Natural killer cell treated with Interleukin-12 subunit alpha and Interleukin-12 subunit beta and Interleukin-15 and Interleukin-18, amount 100 ng/mL, for 72 hours (primary cell): ENCODE results near the gene HOXB2. TPM values are rescaled to one million over a fixed set of nuclear protein-coding genes. Genes with fewer than 3 reads are reported as not detected.

Experiments used
- ATAC-seq, 2 donors: fragments of 150-1000 bp; cut with Tn5 transposase in 1 of 2; sonication (Bioruptor Pico), chemical (Tn5 transposase) in 1 of 2; 2 replicates each; pipeline ENCODE4 v1.10.0; 2021
- DNase-seq: peaks from one replicate; pipeline ENCODE4 v3.0.0; 2022; ENCODE audit warnings: low spot score
- H3K27ac Mint-ChIP-seq, 2 donors: 1 replicate in 1 of 2; 2 replicates in 1 of 2; pipeline ENCODE4 v1.8.0; 2022; ENCODE audit warnings: mixed read lengths in 2 of 2, mild to moderate bottlenecking in 1 of 2, moderate library complexity in 1 of 2
- H3K27me3 Mint-ChIP-seq, 2 donors: 1 replicate in 1 of 2; 2 replicates in 1 of 2; pipeline ENCODE4 v1.8.0; 2022; ENCODE audit warnings: mixed read lengths in 2 of 2
- H3K36me3 Mint-ChIP-seq: one replicate; pipeline ENCODE4 v1.8.0; 2022; ENCODE audit warnings: mixed read lengths
- H3K4me1 Mint-ChIP-seq, 2 donors: 1 replicate in 1 of 2; 2 replicates in 1 of 2; pipeline ENCODE4 v1.8.0; 2022; ENCODE audit warnings: low read depth in 2 of 2, mixed read lengths in 2 of 2, mild to moderate bottlenecking in 1 of 2
- H3K4me3 Mint-ChIP-seq: one replicate; pipeline ENCODE4 v1.8.0; 2022; ENCODE audit warnings: mixed read lengths
- H3K9me3 Mint-ChIP-seq: 2 replicates; pipeline ENCODE4 v1.8.0; 2022; ENCODE audit warnings: mixed read lengths
- total RNA-seq, 2 donors: library from RNA; stranded (reverse); gene quantifications; one replicate each; pipeline ENCODE4 v1.2.3, GENCODE V29; 2022

Gene HOXB2
- total RNA-seq, 2 donors from 2014 or later: 20.8 to 30.0 TPM

DNA sequence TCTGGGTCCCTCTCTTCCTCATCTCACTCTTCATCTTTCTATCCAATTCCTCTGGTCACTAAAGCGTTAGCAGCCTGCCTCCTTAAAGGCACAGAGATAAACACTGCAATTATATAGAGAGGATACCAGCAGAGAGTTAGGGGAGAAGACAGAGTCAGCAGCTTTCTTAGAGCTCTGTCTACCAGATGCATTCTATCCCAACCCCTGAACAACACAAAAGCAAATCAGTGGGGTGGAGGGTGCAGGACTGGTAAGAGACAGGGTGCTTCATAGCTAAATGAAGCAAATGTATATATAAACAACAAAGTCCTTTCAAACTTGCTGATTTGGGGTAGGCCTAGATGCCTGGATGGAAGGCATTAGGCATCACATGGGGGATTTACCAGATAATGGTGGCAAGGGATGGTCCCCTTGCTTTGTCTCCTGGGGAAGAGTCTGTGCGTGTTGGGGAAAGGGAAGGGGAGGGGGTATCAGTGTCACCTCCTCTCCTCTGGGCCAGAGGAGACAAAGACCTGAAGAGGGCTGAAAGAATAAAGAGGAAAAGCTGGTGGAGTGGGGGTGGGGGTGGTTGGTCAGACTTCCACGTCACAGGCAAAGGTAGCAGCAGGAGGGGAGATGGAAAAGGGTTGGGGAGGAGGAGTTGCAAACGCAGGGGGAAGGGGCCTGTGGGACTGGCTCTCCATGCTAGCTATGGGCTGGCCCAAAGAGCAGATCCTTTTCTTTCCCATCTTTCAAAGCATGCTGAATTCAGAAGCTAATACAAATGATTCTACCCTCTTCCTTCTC lies 21.2 kb upstream of the HOXB2 start:
- peaks cover 9 to 30% of the 10 kb centered on the region in 2 donors for H3K4me1 Mint-ChIP-seq
- no peaks in the 10 kb centered on the region for H3K36me3 Mint-ChIP-seq

DNA sequence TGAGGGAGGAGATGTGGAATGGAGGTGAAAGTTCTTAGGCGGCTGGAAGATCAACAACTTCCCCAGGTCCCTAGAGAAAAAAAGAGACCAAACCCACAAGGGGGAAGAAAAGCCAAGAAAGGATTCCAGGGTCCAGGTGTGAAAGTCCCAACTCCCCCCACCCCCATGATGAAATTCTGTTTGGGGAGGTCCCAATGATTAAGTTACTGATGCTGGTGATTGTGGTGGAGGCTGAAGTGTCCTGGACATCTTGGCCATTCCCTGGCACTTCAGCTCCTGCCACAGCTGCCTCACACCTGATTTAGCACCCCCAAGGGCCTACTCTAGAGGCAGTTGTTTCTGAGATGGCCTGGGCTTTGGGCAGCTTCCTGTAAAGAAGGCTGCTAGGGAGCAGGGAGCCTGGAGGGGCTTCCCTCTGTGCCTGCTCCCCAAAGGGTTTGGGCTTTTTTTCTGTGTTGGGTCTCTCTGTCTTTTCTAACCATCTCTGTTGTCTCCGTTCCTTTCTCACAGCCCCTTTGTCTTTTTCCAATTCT lies 20.2 kb upstream of the HOXB2 start:
- ATAC-seq (no peak), DNase-seq (no peak)
- no peaks in the 10 kb centered on the region for H3K36me3 Mint-ChIP-seq
- H3K4me3 Mint-ChIP-seq: no peak overlapping the region
- peaks cover 0 to 2% of the 10 kb centered on the region in 2 donors for H3K27me3 Mint-ChIP-seq
- H3K27ac Mint-ChIP-seq: no peak overlapping the region
- no peaks in the 10 kb centered on the region for H3K9me3 Mint-ChIP-seq
- H3K4me1 Mint-ChIP-seq: peaks cover 11 to 35% of the 10 kb centered on the region in 2 donors

More for the DNA sequence above, 21.2 kb upstream of the HOXB2 start:
- Mint-ChIP-seq H3K27me3 (peaks cover 0 to 2% of the 10 kb centered on the region in 2 donors), H3K27ac (no peak overlapping the region), H3K9me3 (no peaks in the 10 kb centered on the region), H3K4me3 (no peak overlapping the region)
- DNase-seq (no peak), ATAC-seq (no peak)

DNA sequence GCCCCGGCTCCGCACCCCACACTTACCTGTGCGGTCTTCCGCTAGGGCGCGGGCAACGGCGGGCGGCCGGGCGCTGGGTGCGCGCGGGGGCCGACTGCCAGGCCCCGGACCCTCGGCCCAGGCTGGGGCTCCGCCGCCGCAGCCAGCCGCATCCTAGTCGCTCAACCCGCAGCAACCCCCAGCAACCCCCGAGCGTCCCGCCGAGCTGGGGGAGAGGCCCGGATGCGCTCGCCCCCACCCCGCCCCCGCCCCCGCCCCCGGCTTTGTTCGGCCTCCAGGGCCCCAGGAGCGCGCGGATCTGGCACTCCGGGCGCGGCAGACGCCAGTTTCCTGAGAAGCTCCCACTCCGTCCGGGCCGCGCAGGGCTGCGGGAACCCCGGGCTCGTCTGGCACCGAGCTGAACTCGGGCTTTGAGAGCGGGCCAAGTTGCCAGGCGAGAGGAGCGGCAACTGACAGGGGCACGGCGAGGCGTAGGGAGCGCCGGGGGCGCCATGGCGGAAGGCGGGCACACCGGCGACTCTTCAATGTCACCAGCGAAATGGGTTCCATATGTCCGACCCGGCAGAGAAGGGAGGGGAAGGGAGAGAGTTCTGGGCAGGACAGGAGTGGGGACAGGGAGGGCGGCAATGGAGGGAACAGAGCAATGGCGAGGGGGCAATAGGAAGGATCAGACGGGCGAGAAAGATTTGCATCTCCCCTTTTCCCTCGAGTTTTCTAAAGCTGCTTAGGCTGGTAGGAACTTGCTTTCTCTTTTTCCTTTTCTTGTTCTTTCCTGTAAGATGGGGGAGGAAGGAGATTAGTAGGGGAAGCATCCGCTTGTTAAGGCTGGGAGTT lies 19.5 kb upstream of the HOXB2 start:
- Mint-ChIP-seq H3K9me3 (no peaks in the 10 kb centered on the region), H3K27ac (no peak overlapping the region), H3K36me3 (no peaks in the 10 kb centered on the region), H3K4me1 (peaks cover 11 to 35% of the 10 kb centered on the region in 2 donors), H3K4me3 (no peak overlapping the region), H3K27me3 (peaks cover 0 to 2% of the 10 kb centered on the region in 2 donors)
- ATAC-seq: peak; percentile 36 to 55
- no peak for DNase-seq

DNA sequence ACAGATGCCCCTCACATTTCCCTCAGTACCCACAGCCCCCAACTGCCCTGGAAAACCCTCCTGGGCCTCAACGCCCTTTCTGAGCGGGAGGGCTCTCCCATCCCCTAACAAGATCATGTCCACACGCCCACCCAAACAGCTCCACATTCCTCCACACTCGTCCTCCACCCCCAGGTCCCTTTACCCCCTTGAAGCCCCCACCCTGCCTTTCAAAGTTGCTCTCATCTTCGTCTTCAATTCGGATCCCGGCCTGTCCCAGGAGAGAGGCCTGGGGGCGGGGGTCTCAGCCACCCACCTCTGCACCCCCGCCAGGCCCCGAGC lies 18.9 kb upstream of the HOXB2 start:
- Mint-ChIP-seq H3K36me3 (no peaks in the 10 kb centered on the region), H3K9me3 (no peaks in the 10 kb centered on the region), H3K4me3 (no peak overlapping the region), H3K27me3 (peaks cover 0 to 2% of the 10 kb centered on the region in 2 donors), H3K4me1 (peaks cover 11 to 35% of the 10 kb centered on the region in 2 donors), H3K27ac (no peak overlapping the region)
- DNase-seq (no peak), ATAC-seq (no peak)

DNA sequence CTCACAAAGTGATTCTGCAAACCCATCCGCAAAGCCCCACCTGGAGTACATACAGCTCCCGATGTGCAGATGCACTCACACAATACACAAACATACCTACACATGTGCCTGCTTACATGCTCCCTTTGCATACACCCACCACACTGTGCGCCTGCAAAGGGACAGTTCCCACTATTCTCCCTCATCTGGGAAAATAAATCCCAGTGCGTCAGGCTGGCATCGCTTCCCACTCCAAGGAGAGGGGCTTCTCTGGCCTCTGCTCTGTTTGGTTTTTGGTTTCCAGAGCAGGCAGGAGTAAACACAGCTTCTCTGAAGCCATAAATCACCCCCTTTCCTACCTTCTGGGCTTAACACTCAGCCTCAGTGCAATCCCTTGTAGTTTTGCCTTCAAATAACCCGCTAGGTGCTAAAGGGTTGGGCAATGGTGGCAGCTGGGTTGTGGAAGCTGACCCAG lies 18.5 kb upstream of the HOXB2 start:
- Mint-ChIP-seq H3K36me3 (no peaks in the 10 kb centered on the region), H3K27ac (no peak overlapping the region), H3K9me3 (no peaks in the 10 kb centered on the region), H3K27me3 (peaks cover 0 to 2% of the 10 kb centered on the region in 2 donors), H3K4me3 (no peak overlapping the region), H3K4me1 (peaks cover 11 to 33% of the 10 kb centered on the region in 2 donors)
- no peak for DNase-seq
- no peak for ATAC-seq

DNA sequence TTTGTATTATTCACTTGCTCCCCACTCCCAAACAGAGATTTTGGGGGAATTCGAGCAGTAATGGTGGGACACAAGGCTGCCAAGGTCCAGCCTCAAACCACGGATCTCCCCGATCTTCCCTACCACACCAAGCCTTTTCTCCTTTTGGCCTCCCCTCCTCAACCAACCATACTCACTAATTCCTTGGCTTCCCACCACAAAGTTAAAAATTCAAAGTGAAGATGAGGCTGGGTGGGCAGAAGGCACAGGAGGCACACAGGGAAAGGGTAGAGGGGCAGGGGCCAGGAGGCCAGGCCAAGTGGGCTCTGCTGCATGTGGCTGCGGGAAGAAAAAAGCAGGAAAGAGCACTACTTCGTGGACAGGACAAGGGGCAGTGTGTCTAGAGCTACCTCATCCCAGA lies 18.0 kb upstream of the HOXB2 start:
- no peaks in the 10 kb centered on the region for H3K36me3 Mint-ChIP-seq
- DNase-seq (no peak), ATAC-seq (no peak)
- H3K27me3 Mint-ChIP-seq: peaks cover 0 to 2% of the 10 kb centered on the region in 2 donors
- no peak overlapping the region for H3K27ac Mint-ChIP-seq
- H3K9me3 Mint-ChIP-seq: no peaks in the 10 kb centered on the region
- H3K4me3 Mint-ChIP-seq: no peak overlapping the region
- H3K4me1 Mint-ChIP-seq: peaks cover 11 to 31% of the 10 kb centered on the region in 2 donors

DNA sequence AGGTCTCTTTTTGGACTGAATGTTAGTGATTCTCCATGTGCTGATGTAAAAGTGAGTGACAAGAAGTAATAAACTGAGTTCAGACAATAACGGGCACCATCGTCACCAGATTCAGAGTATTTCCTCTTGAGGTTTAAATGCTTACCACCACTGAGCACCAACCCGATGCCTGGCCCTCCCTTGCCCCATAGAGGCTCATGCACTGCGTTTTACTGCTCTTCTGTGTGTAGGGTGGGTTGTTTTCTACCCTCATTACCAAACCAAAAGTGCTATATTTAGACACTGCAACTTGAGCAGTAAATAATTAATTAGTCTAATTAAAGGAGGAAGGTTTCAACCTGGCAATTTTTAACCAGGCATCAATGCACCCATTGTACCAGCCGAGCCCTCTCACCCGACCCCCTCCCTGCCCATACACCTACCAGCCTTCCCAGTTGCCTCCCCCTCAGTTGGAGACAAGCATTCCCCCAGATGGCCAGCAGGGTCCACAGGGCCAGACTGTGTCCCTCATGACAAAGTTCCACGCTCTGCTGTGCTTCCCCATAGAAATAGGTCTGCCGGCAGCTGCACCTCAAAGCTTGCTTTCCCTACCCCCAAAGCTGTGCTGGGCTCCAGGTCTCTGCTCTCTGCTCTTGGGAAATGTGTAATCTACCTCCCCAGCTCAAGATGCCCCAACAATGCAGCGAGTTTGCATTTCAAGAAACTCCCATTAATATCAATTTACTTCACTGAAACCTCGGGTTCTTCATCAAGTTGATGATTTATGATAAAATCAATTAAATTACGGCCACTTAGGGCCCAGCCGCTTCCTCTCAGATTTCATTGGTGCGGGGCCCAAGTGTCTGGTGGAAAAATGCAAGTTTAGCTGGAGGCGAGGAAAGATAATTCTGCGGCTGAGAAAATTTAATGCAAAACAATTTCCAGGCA lies 17.2 kb upstream of the HOXB2 start:
- DNase-seq: no peak
- Mint-ChIP-seq H3K36me3 (no peaks in the 10 kb centered on the region), H3K9me3 (no peaks in the 10 kb centered on the region), H3K27ac (peak overlapping the region in 1 of 2 donors; percentile 12), H3K4me1 (peaks cover 11 to 31% of the 10 kb centered on the region in 2 donors), H3K27me3 (peaks cover 0 to 2% of the 10 kb centered on the region in 2 donors), H3K4me3 (no peak overlapping the region)
- ATAC-seq: no peak

DNA sequence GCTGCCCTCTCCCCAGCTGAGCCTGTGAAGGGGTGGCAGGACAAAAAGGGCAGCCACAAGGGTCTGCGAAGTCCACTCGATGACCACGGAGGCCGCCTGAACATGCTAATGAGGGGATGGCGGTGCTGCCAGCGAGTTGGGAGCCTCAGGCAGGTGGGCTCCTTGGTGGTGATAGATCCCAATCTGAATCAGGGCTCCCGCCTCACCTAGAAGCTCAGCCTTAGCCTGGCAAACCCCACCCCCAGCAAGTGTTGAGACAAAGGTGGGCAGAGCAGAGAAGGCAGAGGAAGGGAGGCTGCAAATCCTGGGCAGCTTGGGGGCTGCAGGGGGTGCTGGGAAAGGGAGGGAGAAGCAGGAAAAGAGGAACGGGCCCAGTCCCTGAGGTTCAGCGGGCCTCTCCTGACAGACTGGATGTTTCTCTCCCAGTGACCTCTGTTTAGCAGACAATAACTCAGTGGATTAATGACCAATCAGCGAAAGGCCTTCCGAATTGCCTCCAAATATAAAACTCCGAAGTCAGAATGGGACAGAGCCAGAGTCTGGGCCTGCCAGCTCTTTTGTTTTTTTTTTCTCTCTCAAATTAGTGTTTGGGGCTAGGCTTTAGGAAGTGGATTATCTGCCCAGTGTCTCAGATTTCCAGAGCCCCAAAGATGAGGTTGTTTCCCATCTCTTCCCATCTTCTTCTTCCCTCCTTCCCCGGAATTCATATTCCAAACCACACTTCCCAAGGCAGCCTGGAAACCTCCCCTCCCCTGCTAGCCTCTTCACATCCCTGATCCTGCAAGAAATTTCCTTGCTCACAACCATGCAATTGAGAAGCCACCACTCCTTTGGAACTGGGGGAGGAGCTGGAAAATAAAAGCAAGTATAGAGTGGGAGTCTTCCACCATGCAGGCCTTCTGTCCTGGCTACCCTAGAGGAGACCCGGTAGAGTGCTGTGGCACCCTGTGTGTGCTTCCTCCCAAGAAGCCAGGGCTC lies 15.2 kb upstream of the HOXB2 start:
- peaks cover 0 to 4% of the 10 kb centered on the region in 2 donors for H3K27me3 Mint-ChIP-seq
- ATAC-seq (no peak), DNase-seq (no peak)
- H3K4me3 Mint-ChIP-seq: no peak overlapping the region
- H3K36me3 Mint-ChIP-seq: no peaks in the 10 kb centered on the region
- H3K9me3 Mint-ChIP-seq: no peaks in the 10 kb centered on the region
- H3K4me1 Mint-ChIP-seq: peaks cover 15 to 47% of the 10 kb centered on the region in 2 donors
- no peak overlapping the region for H3K27ac Mint-ChIP-seq

DNA sequence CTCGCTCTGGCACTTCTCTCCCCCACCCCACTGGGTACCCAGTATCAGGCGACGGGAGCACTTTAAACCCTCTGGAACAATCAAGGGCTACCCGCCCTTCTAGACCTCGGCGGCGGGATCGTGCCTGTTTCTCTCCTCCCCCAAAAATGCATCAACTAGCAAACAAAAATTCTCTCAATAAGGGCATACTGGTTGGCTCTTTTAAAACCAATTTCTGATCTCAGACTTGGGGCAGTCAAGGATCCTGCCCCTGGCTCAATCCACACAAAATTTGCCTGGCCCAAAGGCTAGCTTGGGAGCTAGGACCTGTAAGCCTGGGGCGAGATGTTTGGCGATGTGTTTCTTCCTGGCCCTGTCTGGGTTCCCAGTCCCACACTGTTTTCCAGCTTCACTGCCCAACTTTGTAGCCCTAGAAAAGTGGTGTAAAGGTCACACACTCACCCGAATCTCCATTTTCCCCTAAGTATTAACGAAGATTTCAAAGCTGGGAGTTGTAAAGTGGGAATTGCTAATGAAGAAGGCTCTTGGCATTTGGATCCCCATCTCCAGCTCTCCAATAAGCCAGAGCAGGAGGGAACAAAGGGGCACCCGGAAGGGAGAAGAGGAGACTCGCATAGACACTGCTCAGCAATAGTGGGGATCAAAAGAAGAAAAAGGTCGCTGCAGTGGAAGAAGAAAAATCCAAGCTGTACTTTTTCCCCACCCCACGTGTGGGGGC lies 14.4 kb upstream of the HOXB2 start:
- Mint-ChIP-seq H3K36me3 (no peaks in the 10 kb centered on the region), H3K9me3 (no peaks in the 10 kb centered on the region), H3K27ac (peak overlapping the region in 1 of 2 donors; percentile 45), H3K4me1 (peaks cover 19 to 47% of the 10 kb centered on the region in 2 donors), H3K27me3 (peaks cover 0 to 4% of the 10 kb centered on the region in 2 donors), H3K4me3 (no peak overlapping the region)
- ATAC-seq (no peak), DNase-seq (no peak)

DNA sequence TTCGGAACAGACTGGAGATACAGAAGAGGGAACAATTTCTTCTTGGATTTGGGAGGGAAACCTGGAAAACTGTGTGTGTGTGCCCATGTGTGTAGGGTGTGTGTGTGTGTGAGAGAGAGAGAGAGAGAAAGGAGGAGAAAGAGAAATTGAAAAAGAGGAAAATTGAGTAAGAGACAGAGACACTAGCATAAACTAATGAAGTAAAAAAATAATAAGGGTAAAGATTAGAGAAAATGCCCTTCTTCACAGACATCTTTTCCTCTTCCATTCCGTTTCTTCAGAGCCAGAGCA lies 13.9 kb upstream of the HOXB2 start:
- Mint-ChIP-seq H3K27me3 (peaks cover 0 to 4% of the 10 kb centered on the region in 2 donors), H3K4me1 (peaks cover 19 to 46% of the 10 kb centered on the region in 2 donors), H3K27ac (no peak overlapping the region), H3K36me3 (no peaks in the 10 kb centered on the region), H3K4me3 (no peak overlapping the region), H3K9me3 (no peaks in the 10 kb centered on the region)
- no peak for DNase-seq
- ATAC-seq: no peak

DNA sequence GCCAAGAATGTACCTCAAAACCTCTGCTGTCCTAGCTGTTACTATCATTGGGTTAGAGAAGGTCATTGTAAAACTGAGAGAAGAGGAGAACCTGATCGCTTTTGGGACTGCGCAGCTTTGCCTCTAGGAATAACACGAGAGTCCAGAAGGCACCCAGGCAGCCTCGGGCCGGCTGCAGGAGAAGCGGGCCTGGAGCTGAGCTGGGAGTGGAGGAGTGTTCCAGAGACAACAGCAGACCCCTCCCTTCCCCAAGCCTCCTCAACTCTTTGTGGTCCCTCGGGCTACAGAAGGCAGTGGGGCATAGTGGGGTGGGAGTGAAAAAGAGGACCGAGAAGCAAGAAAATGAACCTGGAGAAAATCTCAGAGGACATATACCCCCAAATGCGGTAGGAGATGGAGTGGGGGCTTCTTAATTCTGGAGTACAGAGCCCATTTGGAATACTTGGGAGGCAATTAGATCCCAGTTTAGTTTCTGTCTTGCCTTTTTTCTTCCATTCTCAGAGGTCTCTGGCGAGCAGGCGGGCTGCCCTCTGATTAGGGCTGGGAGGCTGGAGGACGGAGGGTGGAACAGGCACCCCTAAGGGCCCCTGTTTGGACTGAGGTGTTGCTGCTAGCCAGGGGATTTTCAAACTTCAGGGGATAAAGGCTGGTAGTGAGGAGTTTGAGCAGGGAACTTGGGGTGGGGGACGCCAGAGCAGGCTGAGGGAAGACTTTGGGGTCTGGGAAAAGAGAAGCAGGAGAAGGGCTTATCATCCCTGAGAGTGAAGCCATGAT lies 13.3 kb upstream of the HOXB2 start:
- Mint-ChIP-seq H3K9me3 (no peaks in the 10 kb centered on the region), H3K27ac (peak overlapping the region in 1 of 2 donors; percentile 36), H3K4me1 (peaks cover 19 to 42% of the 10 kb centered on the region in 2 donors), H3K27me3 (peaks cover 0 to 4% of the 10 kb centered on the region in 2 donors), H3K36me3 (no peaks in the 10 kb centered on the region), H3K4me3 (no peak overlapping the region)
- DNase-seq (no peak), ATAC-seq (no peak)
